T-helper 1 cell treated with Interleukin-12 subunit alpha and Interleukin-12 subunit beta and Interleukin-4 antibody, amounts not matched to agents 30 ng/mL and 1 ng/mL, for 36 hours (primary cell): Measurements from ENCODE around the gene SLC25A15. TPM values are rescaled to one million over a fixed set of nuclear protein-coding genes. Genes with fewer than 3 reads are reported as not detected.
"Not testable (repeated sequence)": the region's sequence is repeated elsewhere in the genome, so short reads cannot be mapped to it uniquely, and the experiment has no call there.

Experiments used
- intact Hi-C: fragments of 100-400 bp; cut with micrococcal nuclease; formaldehyde crosslinking; loops from one replicate; pipeline ENCODE4 v1.15.1; 2024
- total RNA-seq: library from RNA; stranded (reverse); gene quantifications from 2 replicates; pipeline ENCODE4 v1.2.3, GENCODE V29; 2022

SLC25A15 gene
- total RNA-seq, 1 donor from 2014 or later = 9.4 TPM

DNA sequence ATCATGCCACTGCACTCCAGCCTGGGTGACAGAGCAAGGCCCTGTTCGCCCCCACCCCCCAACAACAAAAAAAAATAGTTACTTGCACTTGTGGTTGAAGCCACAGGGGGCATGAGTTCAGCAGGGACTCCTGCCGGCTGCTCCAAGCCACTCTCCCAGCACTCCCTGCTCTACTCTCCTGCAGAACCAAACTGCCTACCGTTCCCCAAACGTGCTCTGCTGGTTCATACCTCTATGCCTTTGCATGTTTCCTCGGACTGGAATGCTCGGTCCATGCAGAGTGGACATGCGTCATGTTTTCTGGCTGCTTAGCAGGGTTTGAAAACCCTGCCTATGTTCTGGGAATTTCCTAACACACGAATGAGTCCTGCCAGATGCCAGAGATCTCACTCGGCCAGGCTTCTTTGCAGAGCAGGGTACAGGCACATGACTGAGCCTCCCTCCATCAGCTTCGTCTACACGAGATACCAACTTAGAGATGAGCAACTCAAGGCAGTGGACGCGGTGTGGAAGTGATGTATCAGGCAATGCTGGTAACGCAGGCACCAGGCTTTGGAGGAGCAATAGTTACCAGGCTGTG is 8.5 kb upstream of the SLC25A15 start:
- intact Hi-C loops = no loop called here

DNA sequence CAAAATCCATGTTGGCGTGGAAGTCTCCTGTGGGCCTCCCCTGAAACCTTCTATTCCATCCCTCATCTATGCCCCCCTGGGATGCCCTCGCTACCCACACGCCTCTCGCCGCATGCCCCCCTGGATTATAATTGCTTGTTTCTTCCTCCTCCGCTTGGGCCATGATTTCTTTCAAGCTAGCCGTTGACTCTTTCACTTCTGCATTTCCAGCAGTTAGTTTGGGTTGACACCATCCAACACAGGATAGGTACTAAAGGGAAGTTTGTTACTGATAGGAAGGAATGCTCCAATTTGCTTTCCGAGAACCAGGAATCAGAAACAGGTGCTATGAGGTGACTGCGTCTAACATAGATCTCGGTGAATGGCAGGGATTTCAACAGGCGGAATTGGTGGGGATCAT is 7.7 kb upstream of the SLC25A15 start:
- intact Hi-C loops = no loop called here

DNA sequence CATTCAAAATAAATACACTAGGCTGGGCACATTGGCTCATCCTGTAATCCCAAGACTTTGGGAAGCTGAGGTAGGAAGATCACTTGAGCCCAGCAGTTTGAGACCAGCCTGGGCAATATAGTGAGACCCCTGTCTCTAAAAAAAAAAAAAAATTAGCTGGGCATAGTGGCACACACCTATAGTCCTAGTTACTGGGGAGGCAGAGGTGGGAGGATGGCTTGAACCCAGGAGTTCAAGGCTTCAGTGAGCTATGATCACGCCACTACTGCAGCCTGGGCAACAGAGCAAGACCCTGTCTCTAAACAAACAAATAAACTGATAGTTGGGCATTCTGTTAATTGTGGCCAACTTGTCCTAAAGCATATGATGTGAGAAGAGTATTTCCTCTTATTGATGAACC is 6.4 kb upstream of the SLC25A15 start:
- intact Hi-C loops = not testable (repeated sequence)

GRCh38 chr13:40784540-40784939 is 4.9 kb upstream of the SLC25A15 start:
- intact Hi-C loops = no loop called here

GRCh38 chr13:40786568-40786996 is 2.8 kb upstream of the SLC25A15 start:
- intact Hi-C loops = no loop called here

- intact Hi-C loops = no loop called here
Measured at GRCh38 chr13:40787062-40787461, 2.3 kb upstream of the SLC25A15 start.

DNA sequence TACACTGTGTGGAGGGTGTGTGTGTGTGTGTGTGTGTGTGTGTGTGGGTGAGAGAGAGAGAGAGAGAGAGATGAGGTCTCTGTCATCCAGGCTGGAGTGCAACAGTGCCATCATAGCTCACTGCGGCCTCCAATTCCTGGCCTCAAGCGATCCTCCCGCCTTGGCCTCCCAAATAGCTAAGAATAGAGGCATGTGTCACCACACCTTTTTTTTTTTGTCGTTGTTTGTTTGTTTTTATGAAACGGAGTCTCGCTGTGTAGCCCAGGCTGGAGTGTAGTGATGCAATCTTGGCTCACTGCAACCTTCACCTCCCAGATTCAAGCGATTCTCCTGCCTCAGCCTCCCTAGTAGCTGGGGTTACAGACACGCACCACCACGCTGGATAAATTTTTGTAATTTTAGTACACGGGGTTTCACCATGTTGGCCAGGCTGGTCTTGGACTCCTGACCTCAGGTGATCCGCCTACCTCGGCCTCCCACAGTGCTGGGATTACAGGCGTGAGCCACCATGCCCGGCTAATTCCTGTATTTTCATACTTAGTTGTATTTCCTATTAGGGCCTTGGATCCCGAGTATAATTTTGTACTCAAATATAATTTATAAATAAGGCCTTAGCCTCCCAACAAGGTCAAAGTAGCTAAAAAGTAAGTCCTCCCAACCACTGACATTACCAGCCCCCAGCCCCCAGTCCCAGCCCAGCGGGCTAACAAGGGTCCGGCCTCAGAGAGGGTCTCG is 704 bp upstream of the SLC25A15 start:
- intact Hi-C loops = loop anchor here (1.0 kb wide), 2 partner anchors 11 to 17 kb away; partner anchors contain the start of gene MRPS31

GRCh38 chr13:40790154-40790616 is 774 bp downstream of the SLC25A15 start:
- intact Hi-C loops = no loop called here

DNA sequence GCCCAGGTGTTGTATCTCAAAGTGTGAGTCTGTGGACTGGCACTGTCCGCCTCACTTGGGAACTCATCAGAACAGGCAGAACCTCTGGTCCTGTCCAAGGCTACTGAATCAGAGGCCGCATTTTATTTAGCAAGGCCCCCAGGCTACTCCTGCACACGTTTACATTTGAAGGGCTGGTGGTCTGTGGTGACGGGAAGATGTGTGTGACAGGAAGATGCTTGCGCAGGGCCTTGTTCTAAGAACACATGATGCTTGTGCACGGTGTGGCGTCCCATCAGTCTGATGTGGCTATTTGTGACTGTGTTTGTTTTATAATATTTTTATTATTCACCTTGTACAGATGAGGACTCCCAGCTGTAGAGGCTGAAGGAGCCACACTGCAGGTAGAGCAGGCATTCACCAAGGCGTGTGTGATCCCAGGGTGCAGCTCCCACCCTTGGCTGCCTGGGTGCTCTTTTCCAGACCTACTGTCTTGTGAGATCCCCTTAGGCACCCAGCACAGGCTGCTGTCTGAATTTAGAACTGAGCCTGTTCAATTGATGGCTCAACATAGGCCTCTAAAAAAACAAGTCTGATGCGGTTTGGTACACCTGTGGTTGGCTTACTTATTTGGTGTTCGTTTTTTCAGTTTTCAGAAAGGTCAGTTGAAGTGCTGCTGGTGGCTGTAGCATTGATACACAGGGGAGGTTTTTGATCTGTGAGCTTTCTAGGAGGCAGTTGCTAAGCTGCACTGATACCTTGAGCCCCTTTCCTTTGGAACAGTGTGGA is 3.1 kb downstream of the SLC25A15 start:
- intact Hi-C loops = no loop called here

- intact Hi-C loops = no loop called here
Measured at GRCh38 chr13:40793339-40793738, 3.9 kb downstream of the SLC25A15 start.

- intact Hi-C loops = no loop called here
Measured at GRCh38 chr13:40794414-40795368, 5.3 kb downstream of the SLC25A15 start.

- intact Hi-C loops = no loop called here
Measured at GRCh38 chr13:40796649-40797048, 7.2 kb downstream of the SLC25A15 start.

DNA sequence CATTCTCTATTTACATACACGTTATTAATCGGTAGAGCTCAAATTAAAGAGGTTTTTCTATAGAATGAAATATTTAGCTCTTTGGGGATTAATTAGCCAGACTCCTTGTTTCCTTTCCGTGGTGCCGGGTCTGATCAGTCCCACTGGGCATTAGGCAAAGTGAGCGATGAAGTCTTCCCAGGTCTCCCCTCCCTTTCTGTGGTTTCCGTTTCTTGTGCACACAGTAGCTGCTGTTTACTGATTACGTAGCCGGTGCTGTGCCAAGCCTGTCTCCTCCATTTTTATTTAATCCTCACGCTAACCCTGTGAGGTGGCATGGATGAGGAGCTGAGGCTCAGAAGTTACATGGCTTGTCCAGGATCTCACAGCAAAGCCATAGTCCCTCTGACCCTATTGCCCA is 9.0 kb downstream of the SLC25A15 start:
- intact Hi-C loops = no loop called here

- intact Hi-C loops = no loop called here
Measured at GRCh38 chr13:40799508-40799907, 10.1 kb downstream of the SLC25A15 start.

DNA sequence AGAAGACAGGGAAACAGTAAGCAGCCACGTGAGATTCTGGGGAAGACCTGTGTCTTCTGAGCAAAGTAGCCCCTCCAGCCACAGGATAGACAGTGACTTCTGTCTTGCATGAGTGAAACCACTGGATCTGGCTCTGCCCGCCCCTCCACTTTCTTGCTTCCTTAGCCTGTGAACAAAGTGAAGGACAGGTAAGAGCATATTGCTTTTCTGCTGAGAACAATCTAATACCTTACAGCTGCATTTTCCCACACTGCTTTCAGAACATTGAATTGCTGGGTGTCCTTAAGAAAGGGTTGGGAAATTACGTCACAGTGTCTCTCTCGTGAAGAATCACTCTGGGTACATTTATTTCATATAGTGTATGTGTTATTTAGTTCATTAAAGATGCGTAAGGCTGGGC is 11.1 kb downstream of the SLC25A15 start:
- intact Hi-C loops = no loop called here

- intact Hi-C loops = no loop called here
Measured at GRCh38 chr13:40801255-40802217, 12.1 kb downstream of the SLC25A15 start.

DNA sequence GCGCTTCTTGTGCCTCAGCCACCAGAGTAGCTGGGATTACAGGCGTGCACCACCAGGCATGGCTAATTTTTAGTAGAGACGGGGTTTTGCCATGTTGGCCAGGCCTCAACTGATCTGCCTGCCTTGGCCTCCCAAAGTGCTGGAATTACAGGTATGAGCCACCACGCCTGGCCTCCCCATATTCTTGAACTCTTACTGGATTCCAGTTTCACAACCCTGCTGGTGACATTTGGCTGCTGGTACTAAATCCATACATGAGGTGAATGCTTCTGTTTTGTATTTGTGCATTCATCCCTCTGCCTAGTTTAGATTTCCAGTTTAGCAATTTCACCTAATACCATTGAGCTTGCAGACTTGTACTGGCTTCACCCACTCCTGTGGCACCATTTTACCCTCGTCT is 13.9 kb downstream of the SLC25A15 start:
- intact Hi-C loops = no loop called here

DNA sequence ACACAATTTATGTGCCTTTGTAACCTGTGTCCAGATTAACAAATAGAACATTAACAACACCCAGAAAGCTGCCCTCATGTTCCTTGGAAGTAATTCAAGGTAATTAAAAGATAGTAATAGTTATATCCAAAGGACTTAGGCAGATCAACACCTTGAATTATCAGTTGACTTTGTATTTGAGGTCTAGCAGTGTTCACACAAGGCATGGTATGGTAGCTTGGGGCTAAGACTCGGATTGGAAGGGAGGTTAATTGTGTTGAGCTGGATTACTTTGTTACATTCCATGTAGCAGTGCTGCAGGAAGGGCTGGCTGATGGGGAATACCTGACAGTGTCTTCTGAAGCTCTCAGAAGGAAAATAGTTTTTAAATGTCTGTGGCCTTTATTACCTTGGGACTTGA is 16.8 kb downstream of the SLC25A15 start:
- intact Hi-C loops = no loop called here

DNA sequence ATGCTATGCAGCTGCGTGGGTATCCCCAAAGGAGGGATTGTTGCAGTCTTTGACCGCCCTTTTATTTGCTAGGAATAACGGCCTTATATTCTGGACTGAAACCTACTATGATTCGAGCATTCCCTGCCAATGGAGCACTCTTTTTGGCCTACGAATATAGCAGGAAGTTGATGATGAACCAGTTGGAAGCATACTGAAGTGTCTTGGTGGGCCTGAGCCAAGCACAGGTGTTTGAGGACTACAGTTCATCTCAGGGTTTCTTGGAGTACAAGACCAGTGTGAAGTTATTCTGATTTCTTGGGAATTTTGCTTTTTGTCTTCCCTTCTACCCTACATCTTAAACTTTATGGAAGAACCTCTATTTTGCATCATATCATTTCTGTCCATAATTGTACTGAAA is 20.1 kb downstream of the SLC25A15 start:
- intact Hi-C loops = no loop called here

- intact Hi-C loops = no loop called here
Measured at GRCh38 chr13:40812102-40812501, 22.7 kb downstream of the SLC25A15 start.
